GM18517 (cell line): ENCODE measurements around the gene IQCF6.
"Not testable (repeated sequence)": the region's sequence is repeated elsewhere in the genome, so short reads cannot be mapped to it uniquely, and the experiment has no call there.

Source experiments
- ATAC-seq: cut with Tn5 transposase; IDR thresholded peaks from one replicate; pipeline ENCODE4 v1.9.1; 2021; ENCODE audit warnings: mild to moderate bottlenecking, moderate library complexity; ENCODE audit not compliant: unreplicated experiment

The IQCF6 gene

GRCh38 chr3:51779137-51779536 is at the start of gene IQCF6:
TSS of gene IQCF6 (minus strand) at chr3:51779237. CDS start at chr3:51779224, 13 bp downstream.
- no peak for ATAC-seq

- no peak for ATAC-seq
Measured at GRCh38 chr3:51828297-51828696, 49.3 kb upstream of the IQCF6 start.

GRCh38 chr3:51819709-51820406 is 40.8 kb upstream of the IQCF6 start:
- no peak for ATAC-seq

GRCh38 chr3:51819151-51819550 is 40.1 kb upstream of the IQCF6 start:
- no peak for ATAC-seq

- no peak for ATAC-seq
Measured at GRCh38 chr3:51817375-51817774, 38.3 kb upstream of the IQCF6 start.

GRCh38 chr3:51816723-51817122 is 37.7 kb upstream of the IQCF6 start:
- ATAC-seq, result no peak

- no peak for ATAC-seq
Measured at GRCh38 chr3:51815614-51816013, 36.6 kb upstream of the IQCF6 start.

- no peak for ATAC-seq
Measured at GRCh38 chr3:51814034-51814433, 35.0 kb upstream of the IQCF6 start.

- no peak for ATAC-seq
Measured at GRCh38 chr3:51813539-51813938, 34.5 kb upstream of the IQCF6 start.

GRCh38 chr3:51808934-51809333 is 29.9 kb upstream of the IQCF6 start:
- ATAC-seq, result no peak

- ATAC-seq, result no peak
Measured at GRCh38 chr3:51802106-51802703, 23.2 kb upstream of the IQCF6 start.

- ATAC-seq, result no peak
Measured at GRCh38 chr3:51800750-51801125, 21.7 kb upstream of the IQCF6 start.

- no peak for ATAC-seq
Measured at GRCh38 chr3:51799879-51800749, 21.1 kb upstream of the IQCF6 start.

- ATAC-seq, result no peak
Measured at GRCh38 chr3:51798411-51798963, 19.4 kb upstream of the IQCF6 start.

GRCh38 chr3:51796854-51797253 is 17.8 kb upstream of the IQCF6 start:
- no peak for ATAC-seq

GRCh38 chr3:51794206-51794605 is 15.2 kb upstream of the IQCF6 start:
- ATAC-seq, result no peak

GRCh38 chr3:51792206-51792605 is 13.2 kb upstream of the IQCF6 start:
- no peak for ATAC-seq

GRCh38 chr3:51789437-51789836 is 10.4 kb upstream of the IQCF6 start:
- ATAC-seq, result no peak

- ATAC-seq, result not testable (repeated sequence)
Measured at GRCh38 chr3:51787576-51787975, 8.5 kb upstream of the IQCF6 start.

GRCh38 chr3:51786267-51786666 is 7.2 kb upstream of the IQCF6 start:
- ATAC-seq, result no peak

GRCh38 chr3:51778554-51778953 is 483 bp downstream of the IQCF6 start:
- ATAC-seq, result no peak

GRCh38 chr3:51777985-51778384 is 1.1 kb downstream of the IQCF6 start:
- no peak for ATAC-seq
